T-cell (primary cell): Measurements from ENCODE around the gene SNX30. TPM values are rescaled to one million over a fixed set of nuclear protein-coding genes. Genes with fewer than 3 reads are reported as not detected.

Source experiments
- ATAC-seq, 4 experiments: fragments of 200-7000 bp in 3 of 4; fragments of 150-1000 bp in 1 of 4; cut with Tn5 transposase; replicated peaks in 1 of 4; 1 replicate in 3 of 4; 2 replicates in 1 of 4; pipeline ENCODE4 v1.10.0; 2021; ENCODE audit warnings: moderate library complexity in 3 of 4, mild to moderate bottlenecking in 2 of 4, moderate number of reproducible peaks in 1 of 4
- CTCF ChIA-PET, 2 donors: fragments of 300-600 bp; sonication (Branson Sonifier 250); formaldehyde crosslinking; loops; one replicate each; lab custom pipeline; 2022; ENCODE audit warnings: antibody characterized with exemption in 2 of 2; lab: Charles Lee
- POLR2A ChIA-PET, 2 donors: fragments of 300-600 bp; sonication (Branson Sonifier 250); formaldehyde crosslinking; loops; one replicate each; lab custom pipeline; 2022; ENCODE audit warnings: antibody characterized with exemption in 2 of 2; lab: Charles Lee
- DNase-seq, 35 experiments: peaks; one replicate each; pipeline versions ENCODE4 v3.0.0 to v3.0.0-alpha.2; 2013 to 2023
- H3K27ac ChIP-seq: one replicate; pipeline ENCODE4 v1.5.1; 2013; ENCODE audit warnings: low read length
- H3K27me3 ChIP-seq, 2 experiments: replicated peaks in 1 of 2; 1 replicate in 1 of 2; 2 replicates in 1 of 2; pipeline versions ENCODE4 v1.6.1 to v1.7.0; 2013; ENCODE audit warnings: low read length in 1 of 2, mixed read lengths in 1 of 2; ENCODE audit not compliant: control insufficient read depth in 2 of 2, insufficient read depth in 2 of 2; ENCODE audit errors: extremely low read depth in 1 of 2
- H3K36me3 ChIP-seq, 2 donors: 1 replicate in 1 of 2; 2 replicates in 1 of 2; pipeline versions ENCODE4 v1.6.1 to v1.7.0; 2013; ENCODE audit warnings: low read length in 1 of 2; ENCODE audit not compliant: control insufficient read depth in 2 of 2, insufficient read depth in 1 of 2; ENCODE audit errors: extremely low read depth in 1 of 2
- H3K4me1 ChIP-seq, 2 experiments: 1 replicate in 1 of 2; 2 replicates in 1 of 2; pipeline versions ENCODE4 v1.6.1 to v1.7.0; 2013; ENCODE audit warnings: low read length in 2 of 2, mixed read lengths in 1 of 2; ENCODE audit not compliant: insufficient read depth in 2 of 2, control insufficient read depth in 1 of 2; ENCODE audit errors: extremely low read depth in 1 of 2
- H3K4me3 ChIP-seq, 2 donors: 1 replicate in 1 of 2; 2 replicates in 1 of 2; pipeline versions ENCODE4 v1.5.1 to v1.7.0; 2013; ENCODE audit warnings: mild to moderate bottlenecking in 2 of 2, low read length in 1 of 2, moderate library complexity in 1 of 2; ENCODE audit not compliant: control insufficient read depth in 1 of 2; ENCODE audit errors: extremely low read depth in 1 of 2
- H3K9me3 ChIP-seq: 2 replicates; pipeline ENCODE4 v1.7.0; 2013
- H3K27ac Mint-ChIP-seq, 2 donors: one replicate each; pipeline ENCODE4 v1.8.0; 2020 to 2021; ENCODE audit warnings: mild to moderate bottlenecking in 2 of 2, mixed read lengths in 2 of 2
- H3K27me3 Mint-ChIP-seq, 2 donors: one replicate each; pipeline ENCODE4 v1.8.0; 2021 to 2022; ENCODE audit warnings: mixed read lengths in 2 of 2
- H3K36me3 Mint-ChIP-seq: one replicate; pipeline ENCODE4 v1.8.0; 2021; ENCODE audit warnings: mixed read lengths
- H3K4me1 Mint-ChIP-seq, 3 donors: one replicate each; pipeline ENCODE4 v1.8.0; 2020 to 2022; ENCODE audit warnings: mixed read lengths in 3 of 3, mild to moderate bottlenecking in 1 of 3
- H3K4me3 Mint-ChIP-seq, 3 donors: one replicate each; pipeline ENCODE4 v1.8.0; 2020 to 2022; ENCODE audit warnings: mild to moderate bottlenecking in 3 of 3, mixed read lengths in 3 of 3, moderate library complexity in 3 of 3
- H3K9me3 Mint-ChIP-seq, 3 donors: one replicate each; pipeline ENCODE4 v1.8.0; 2020 to 2022; ENCODE audit warnings: mixed read lengths in 3 of 3
- WGBS: methylation state at CpG from one replicate; pipeline ENCODE4 v1.1.5; 2013; ENCODE audit warnings: missing lambda C conversion rate; ENCODE audit not compliant: insufficient coverage; 5-methylcytosine and 5-hydroxymethylcytosine counted together
- total RNA-seq, 35 experiments: library from RNA in 6 of 35; stranded (reverse) in 6 of 35; fragments of 120-200 nt in 1 of 35; gene quantifications; one replicate each; pipeline versions ENCODE4 v1.2.1 to v1.2.4 and lab custom pipeline; 2013 to 2026

SNX30 gene
- total RNA-seq, 5 donors from 2014 or later (not counting 1 experiment from before 2014, with no cell fraction given), result 8.9 to 11.7 (median 10.0) TPM

DNA sequence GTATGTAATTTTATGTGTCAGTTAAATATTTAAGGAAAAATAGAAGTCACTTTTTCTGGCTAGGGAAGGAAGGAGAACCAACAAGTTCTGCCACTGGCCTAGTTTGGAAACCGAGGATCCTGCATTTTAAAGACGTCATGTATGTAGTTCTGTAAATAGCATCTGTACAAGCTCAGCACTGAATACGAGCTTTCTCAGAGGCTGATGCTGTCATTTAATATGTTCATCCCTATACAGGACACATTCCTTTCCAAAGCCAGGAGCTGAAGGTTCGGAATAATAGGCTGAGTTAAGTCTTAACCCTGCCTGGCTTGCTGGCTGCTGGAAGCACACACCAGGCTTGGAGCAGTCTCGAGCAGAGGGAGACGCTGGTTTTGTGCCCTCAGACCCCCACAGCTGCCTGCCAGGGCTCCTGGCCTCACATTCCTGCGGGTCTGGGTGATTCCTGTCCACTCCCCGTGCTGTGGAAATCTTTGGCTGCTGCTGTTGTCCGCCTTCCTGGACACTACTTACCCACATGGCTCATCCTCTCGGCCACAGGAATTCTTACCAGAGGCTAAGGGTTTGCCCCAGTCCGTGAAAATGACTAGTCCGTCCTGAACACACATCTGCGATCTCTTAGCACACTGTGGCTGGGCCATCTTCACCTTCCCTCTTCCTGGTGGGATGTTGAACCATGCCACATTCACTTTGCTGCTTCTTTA is 103.5 kb downstream of the SNX30 start:
- no peak overlapping the region for H3K27ac ChIP-seq
- ATAC-seq (no peak), DNase-seq (no peak)
- H3K4me1 ChIP-seq, result peaks cover 0 to under 1% of the 10 kb centered on the region in 2 experiments
- ChIA-PET CTCF (no interaction called here), POLR2A (no interaction called here)
- WGBS, result 88% methylated on average over 10 of the region's 13 CpGs
- H3K9me3 ChIP-seq, result no peaks in the 10 kb centered on the region
- H3K27ac Mint-ChIP-seq, result no peak overlapping the region
- no peaks in the 10 kb centered on the region for H3K27me3 ChIP-seq
- H3K9me3 Mint-ChIP-seq, result no peaks in the 10 kb centered on the region
- H3K27me3 Mint-ChIP-seq, result no peaks in the 10 kb centered on the region
- peak overlapping the region in 1 of 3 donors; percentile 15 for H3K4me3 Mint-ChIP-seq
- H3K4me1 Mint-ChIP-seq, result peaks cover 3 to 14% (median 8%) of the 10 kb centered on the region in 3 donors
- H3K4me3 ChIP-seq, result no peak overlapping the region
- peaks cover 50% of the 10 kb centered on the region for H3K36me3 Mint-ChIP-seq
- peaks cover 4 to 11% of the 10 kb centered on the region in 2 donors for H3K36me3 ChIP-seq

DNA sequence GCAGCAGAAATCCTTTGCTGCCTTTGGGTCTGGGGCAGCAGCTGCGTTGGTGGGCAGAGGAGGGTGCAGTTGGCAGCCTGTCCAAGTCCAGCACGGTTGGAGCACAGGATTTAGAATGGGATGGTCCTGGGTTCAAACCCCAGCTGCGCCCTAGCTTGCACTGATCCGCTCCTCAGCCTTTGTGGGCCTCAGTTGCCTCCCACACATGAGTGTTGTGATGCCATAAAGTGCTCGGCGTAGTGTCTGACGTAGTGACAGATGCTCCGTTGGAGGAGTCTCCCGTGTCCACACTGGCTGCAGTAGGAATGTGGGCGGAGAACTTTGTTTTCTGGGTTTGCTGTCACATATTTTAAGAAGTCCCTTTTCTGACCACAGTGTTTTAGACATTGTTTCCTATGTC is 104.1 kb downstream of the SNX30 start:
- H3K27me3 Mint-ChIP-seq, result no peaks in the 10 kb centered on the region
- WGBS, result 88% methylated on average over 3 of the region's 10 CpGs
- H3K27ac ChIP-seq, result no peak overlapping the region
- no peak overlapping the region for H3K4me3 ChIP-seq
- H3K4me3 Mint-ChIP-seq, result no peak overlapping the region
- H3K27ac Mint-ChIP-seq, result no peak overlapping the region
- CTCF ChIA-PET, result no interaction called here
- H3K36me3 ChIP-seq, result peaks cover 4 to 11% of the 10 kb centered on the region in 2 donors
- no peaks in the 10 kb centered on the region for H3K9me3 ChIP-seq
- H3K4me1 ChIP-seq, result no peaks in the 10 kb centered on the region
- peaks cover 50% of the 10 kb centered on the region for H3K36me3 Mint-ChIP-seq
- no peaks in the 10 kb centered on the region for H3K9me3 Mint-ChIP-seq
- ATAC-seq (no peak), DNase-seq (no peak)
- peaks cover 0 to 20% (median 8%) of the 10 kb centered on the region in 3 donors for H3K4me1 Mint-ChIP-seq
- no peaks in the 10 kb centered on the region for H3K27me3 ChIP-seq
- POLR2A ChIA-PET, result no interaction called here

DNA sequence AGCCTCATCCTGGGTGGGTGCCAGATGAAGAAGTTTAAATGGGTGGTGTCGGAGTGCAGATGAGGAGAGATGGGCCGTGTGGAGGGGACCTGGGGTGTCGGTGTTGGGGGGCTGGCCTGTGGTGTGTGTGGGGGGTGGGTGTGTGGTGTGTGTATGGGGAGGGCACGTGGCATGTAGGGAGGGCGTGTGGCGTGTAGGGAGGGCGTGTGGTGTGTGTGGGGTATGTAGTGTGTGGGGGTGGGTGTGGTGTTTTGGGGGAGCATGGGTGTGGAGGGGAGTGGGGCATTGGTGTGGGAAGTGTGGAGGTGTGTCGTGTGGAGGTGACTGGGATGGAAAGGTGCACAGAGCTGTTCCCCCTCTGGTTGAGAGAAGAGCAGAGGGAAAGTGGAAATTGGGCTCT is 105.6 kb downstream of the SNX30 start:
- Mint-ChIP-seq H3K4me1 (peaks cover 0 to 29% (median 8%) of the 10 kb centered on the region in 3 donors), H3K27ac (no peak overlapping the region), H3K27me3 (no peaks in the 10 kb centered on the region), H3K9me3 (no peaks in the 10 kb centered on the region), H3K4me3 (no peak overlapping the region), H3K36me3 (peaks cover 41% of the 10 kb centered on the region)
- 93% methylated on average over 8 of the region's 8 CpGs for WGBS
- Histone ChIP-seq H3K4me3 (no peak overlapping the region), H3K27ac (no peak overlapping the region), H3K27me3 (no peaks in the 10 kb centered on the region), H3K36me3 (peaks cover 4 to 11% of the 10 kb centered on the region in 2 donors), H3K9me3 (no peaks in the 10 kb centered on the region), H3K4me1 (no peaks in the 10 kb centered on the region)
- no peak for DNase-seq
- CTCF ChIA-PET, result no interaction called here
- POLR2A ChIA-PET, result no interaction called here
- ATAC-seq, result no peak

DNA sequence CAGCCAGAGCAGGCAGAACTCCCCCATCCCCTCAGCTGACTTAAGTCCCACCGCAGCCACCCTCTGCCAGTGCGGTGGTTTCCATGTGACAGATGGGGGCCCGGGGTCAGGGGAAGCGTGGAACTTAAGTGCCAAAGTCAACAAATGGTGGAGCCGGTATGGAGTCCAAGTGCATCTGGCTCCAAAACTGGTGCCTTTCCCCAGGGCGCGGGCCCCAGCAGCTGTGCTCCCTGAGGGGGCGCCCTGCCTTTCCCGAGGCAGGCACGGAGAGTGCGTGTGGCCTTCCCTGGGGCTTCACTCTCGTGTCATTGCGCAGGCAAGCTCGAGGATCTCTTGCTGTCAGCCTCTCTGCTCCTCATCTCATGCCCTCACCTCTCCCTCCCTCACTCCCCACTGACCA is 106.3 kb downstream of the SNX30 start:
- Mint-ChIP-seq H3K4me1 (peaks cover 0 to 29% (median 11%) of the 10 kb centered on the region in 3 donors), H3K27ac (no peak overlapping the region), H3K9me3 (no peaks in the 10 kb centered on the region), H3K36me3 (peaks cover 35% of the 10 kb centered on the region), H3K4me3 (no peak overlapping the region), H3K27me3 (no peaks in the 10 kb centered on the region)
- no peak for DNase-seq
- Histone ChIP-seq H3K36me3 (peaks cover 4 to 11% of the 10 kb centered on the region in 2 donors), H3K9me3 (no peaks in the 10 kb centered on the region), H3K27me3 (no peaks in the 10 kb centered on the region), H3K27ac (no peak overlapping the region), H3K4me1 (no peaks in the 10 kb centered on the region), H3K4me3 (no peak overlapping the region)
- CTCF ChIA-PET, result no interaction called here
- 97% methylated on average over 14 of the region's 14 CpGs for WGBS
- POLR2A ChIA-PET, result no interaction called here
- no peak for ATAC-seq

DNA sequence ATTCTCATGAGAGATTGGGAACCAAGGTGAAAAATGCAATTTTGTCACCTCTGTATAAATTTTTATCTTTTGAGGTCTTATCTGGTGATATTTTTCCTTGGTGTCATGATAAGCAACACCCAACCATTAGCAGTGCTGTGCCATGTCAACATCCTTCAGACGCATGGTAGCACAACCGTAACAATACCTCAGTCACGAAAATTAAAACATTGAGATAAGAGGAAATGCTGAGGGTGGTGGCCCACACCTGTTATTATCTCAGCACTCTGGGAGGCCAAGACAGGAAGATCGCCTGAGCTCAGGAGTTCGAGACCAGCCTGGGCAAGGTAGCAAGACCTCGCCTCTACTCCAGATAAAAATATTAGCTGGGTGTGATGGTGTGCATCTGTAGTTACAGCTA is 107.4 kb downstream of the SNX30 start:
- peaks cover 0 to 32% (median 14%) of the 10 kb centered on the region in 3 donors for H3K4me1 Mint-ChIP-seq
- H3K27me3 Mint-ChIP-seq, result no peaks in the 10 kb centered on the region

DNA sequence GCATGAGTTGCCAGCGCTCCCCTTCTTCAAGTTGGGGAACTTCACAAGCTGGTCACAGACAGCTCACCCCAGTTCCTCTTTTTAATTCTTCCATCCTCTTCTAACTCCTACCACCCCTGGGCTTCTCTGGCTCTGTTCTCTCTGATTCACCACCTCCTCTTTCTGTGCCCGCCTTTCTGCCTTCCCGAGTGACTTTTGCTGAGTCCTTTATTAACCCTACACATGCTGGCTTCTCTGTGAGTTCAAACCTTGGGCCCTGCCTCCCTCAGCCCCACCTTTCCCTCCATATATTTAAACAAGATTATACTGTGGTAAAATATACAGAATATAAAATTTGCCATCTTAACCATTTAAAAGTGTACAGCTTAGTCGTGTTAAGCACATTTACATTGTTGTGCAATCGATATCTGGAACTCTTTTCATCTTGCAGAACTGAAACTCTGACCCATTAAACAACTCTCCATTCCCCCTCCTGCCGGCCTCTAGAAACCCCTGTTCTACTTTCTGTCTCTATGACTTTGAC is 108.1 kb downstream of the SNX30 start:
- CTCF ChIA-PET, result no interaction called here
- H3K9me3 ChIP-seq, result no peaks in the 10 kb centered on the region
- H3K27ac Mint-ChIP-seq, result peak overlapping the region in 1 of 2 donors; percentile 8
- no peaks in the 10 kb centered on the region for H3K27me3 ChIP-seq
- POLR2A ChIA-PET, result no interaction called here
- no peaks in the 10 kb centered on the region for H3K4me1 ChIP-seq
- H3K36me3 Mint-ChIP-seq, result peaks cover 25% of the 10 kb centered on the region
- no peak overlapping the region for H3K4me3 Mint-ChIP-seq
- peaks cover 0 to 38% (median 19%) of the 10 kb centered on the region in 3 donors for H3K4me1 Mint-ChIP-seq
- WGBS, result 53% methylated on average over 2 of the region's 6 CpGs
- peaks cover 4% of the 10 kb centered on the region in 2 donors for H3K36me3 ChIP-seq
- H3K27me3 Mint-ChIP-seq, result no peaks in the 10 kb centered on the region
- H3K27ac ChIP-seq, result no peak overlapping the region
- no peak overlapping the region for H3K4me3 ChIP-seq
- H3K9me3 Mint-ChIP-seq, result no peaks in the 10 kb centered on the region
- peak in 1 of 35 experiments; percentile 17 for DNase-seq
- ATAC-seq, result no peak

More for the DNA sequence above, 107.4 kb downstream of the SNX30 start:
- no peaks in the 10 kb centered on the region for H3K4me1 ChIP-seq
- no peak overlapping the region for H3K27ac ChIP-seq
- ChIA-PET POLR2A (no interaction called here), CTCF (no interaction called here)
- ATAC-seq, result no peak
- H3K4me3 Mint-ChIP-seq, result no peak overlapping the region
- no peak overlapping the region for H3K27ac Mint-ChIP-seq
- 100% methylated on average over 3 of the region's 6 CpGs for WGBS
- peaks cover 27% of the 10 kb centered on the region for H3K36me3 Mint-ChIP-seq
- DNase-seq, result no peak
- H3K9me3 ChIP-seq, result no peaks in the 10 kb centered on the region
- H3K27me3 ChIP-seq, result no peaks in the 10 kb centered on the region
- no peak overlapping the region for H3K4me3 ChIP-seq
- H3K9me3 Mint-ChIP-seq, result no peaks in the 10 kb centered on the region
- H3K36me3 ChIP-seq, result peaks cover 3 to 5% of the 10 kb centered on the region in 2 donors
